NCI-H69 (cell line): ENCODE measurements around the gene KLHDC10.
"Not testable (repeated sequence)": the region's sequence is repeated elsewhere in the genome, so short reads cannot be mapped to it uniquely, and the experiment has no call there.

ENCODE experiments used
- DNase-seq: peaks from one replicate; lab custom pipeline; 2025; lab: John Stamatoyannopoulos, UW

The KLHDC10 gene

GRCh38 chr7:130079846-130080394 is 9.6 kb downstream of the KLHDC10 start:
- DNase-seq = no peak

- not testable (repeated sequence) for DNase-seq
Observed at GRCh38 chr7:130083497-130083896, 13.2 kb downstream of the KLHDC10 start.

GRCh38 chr7:130084037-130084875 is 13.9 kb downstream of the KLHDC10 start:
- DNase-seq = peak; percentile 24

- DNase-seq = not testable (repeated sequence)
Observed at GRCh38 chr7:130085235-130085634, 14.9 kb downstream of the KLHDC10 start.

GRCh38 chr7:130086938-130087337 is 16.6 kb downstream of the KLHDC10 start:
- DNase-seq = no peak

GRCh38 chr7:130087364-130087763 is 17.0 kb downstream of the KLHDC10 start:
- DNase-seq = no peak

GRCh38 chr7:130090745-130091532 is 20.6 kb downstream of the KLHDC10 start:
- no peak for DNase-seq

GRCh38 chr7:130091999-130092398 is 21.7 kb downstream of the KLHDC10 start:
- DNase-seq = no peak

GRCh38 chr7:130092598-130092997 is 22.3 kb downstream of the KLHDC10 start:
- no peak for DNase-seq

- DNase-seq = peak; percentile 44
Observed at GRCh38 chr7:130095812-130096211, 25.5 kb downstream of the KLHDC10 start.

GRCh38 chr7:130096243-130096827 is 26.0 kb downstream of the KLHDC10 start:
- DNase-seq = peak; percentile 59

GRCh38 chr7:130099331-130099730 is 29.0 kb downstream of the KLHDC10 start:
- no peak for DNase-seq

- no peak for DNase-seq
Observed at GRCh38 chr7:130102588-130102987, 32.3 kb downstream of the KLHDC10 start.

GRCh38 chr7:130107949-130108674 is 37.8 kb downstream of the KLHDC10 start:
- DNase-seq = no peak

- no peak for DNase-seq
Observed at GRCh38 chr7:130108809-130109208, 38.5 kb downstream of the KLHDC10 start.

- DNase-seq = peak; percentile 35
Observed at GRCh38 chr7:130112093-130112492, 41.8 kb downstream of the KLHDC10 start.

GRCh38 chr7:130112662-130113425 is 42.5 kb downstream of the KLHDC10 start:
- no peak for DNase-seq

GRCh38 chr7:130113426-130113805 is 43.1 kb downstream of the KLHDC10 start:
- not testable (repeated sequence) for DNase-seq

- DNase-seq = no peak
Observed at GRCh38 chr7:130113887-130114286, 43.6 kb downstream of the KLHDC10 start.

- DNase-seq = no peak
Observed at GRCh38 chr7:130114374-130114773, 44.0 kb downstream of the KLHDC10 start.

GRCh38 chr7:130114776-130115175 is 44.4 kb downstream of the KLHDC10 start:
- DNase-seq = no peak
